H1 (cell line): Measurements from ENCODE around the gene PRR14L. TPM values are rescaled to one million over a fixed set of nuclear protein-coding genes. Genes with fewer than 3 reads are reported as not detected.

Source experiments
- ASH2L ChIP-seq: fragments of 200-600, 300-600 bp; sonication (generic); IDR thresholded peaks from one replicate; pipeline ENCODE4 v1.7.1; 2017; ENCODE audit warnings: low read length
- CBX8 ChIP-seq: fragments of 300-800, 300-1000 bp; sonication (generic); IDR thresholded peaks from 2 replicates; pipeline ENCODE4 v1.7.1; 2016; ENCODE audit warnings: low read depth, low read length, borderline replicate concordance
- CEBPB ChIP-seq: IDR thresholded peaks from 2 replicates; pipeline ENCODE4 v1.6.1; 2012; ENCODE audit warnings: low read depth, low read length
- CHD2 ChIP-seq: IDR thresholded peaks from 2 replicates; pipeline ENCODE4 v1.6.1; 2012; ENCODE audit warnings: low read length, improper control_type of control experiment
- CREB1 ChIP-seq: IDR thresholded peaks from 2 replicates; pipeline ENCODE4 v1.6.1; 2012; ENCODE audit warnings: inconsistent platforms
- EGR1 ChIP-seq: IDR thresholded peaks from 2 replicates; pipeline ENCODE4 v1.6.1; 2011; ENCODE audit warnings: low read depth, low read length, borderline replicate concordance
- GABPA ChIP-seq: IDR thresholded peaks from 2 replicates; pipeline ENCODE4 v1.6.1; 2011; ENCODE audit warnings: mild to moderate bottlenecking, low read length, moderate library complexity, borderline replicate concordance; ENCODE audit not compliant: insufficient read depth
- GTF2F1 ChIP-seq: IDR thresholded peaks from 2 replicates; pipeline ENCODE4 v1.6.1; 2012; ENCODE audit warnings: low read depth, low read length, improper control_type of control experiment, borderline replicate concordance
- JUN ChIP-seq: IDR thresholded peaks from 2 replicates; pipeline ENCODE4 v1.6.1; 2011; ENCODE audit warnings: low read depth, mild to moderate bottlenecking, improper control_type of control experiment, low read length
- JUND ChIP-seq: IDR thresholded peaks from 2 replicates; pipeline ENCODE4 v1.6.1; 2011; ENCODE audit warnings: mild to moderate bottlenecking, improper control_type of control experiment, low read length
- KDM1A ChIP-seq: fragments of 200-600, 300-600 bp; sonication (generic); IDR thresholded peaks from 2 replicates; pipeline ENCODE4 v1.7.1; 2016; ENCODE audit warnings: mild to moderate bottlenecking, low read length, borderline replicate concordance
- NANOG ChIP-seq: IDR thresholded peaks from 2 replicates; pipeline ENCODE4 v1.6.1; 2011; ENCODE audit warnings: low read length, low read depth, mild to moderate bottlenecking, inconsistent platforms; ENCODE audit not compliant: insufficient read depth, poor library complexity, severe bottlenecking
- NRF1 ChIP-seq: IDR thresholded peaks from 2 replicates; pipeline ENCODE4 v1.6.1; 2011; ENCODE audit warnings: mild to moderate bottlenecking, low read depth, low read length, improper control_type of control experiment
- RAD21 ChIP-seq, 2 experiments: IDR thresholded peaks in 1 of 2; conservative IDR thresholded peaks in 1 of 2; 2 replicates each; pipeline ENCODE4 v1.6.1; 2011; ENCODE audit warnings: low read depth in 2 of 2, low read length in 2 of 2, improper control_type of control experiment in 1 of 2, inconsistent platforms in 1 of 2, mild to moderate bottlenecking in 1 of 2, moderate library complexity in 1 of 2
- RNF2 ChIP-seq: fragments of 200-900, 300-1000 bp; sonication (generic); IDR thresholded peaks from 2 replicates; pipeline ENCODE4 v1.7.1; 2016; ENCODE audit warnings: borderline replicate concordance, low read depth, mild to moderate bottlenecking, antibody characterized with exemption, low read length; ENCODE audit not compliant: poor library complexity, severe bottlenecking; ENCODE audit errors: missing control alignments
- SIN3A ChIP-seq, 2 experiments: IDR thresholded peaks in 1 of 2; conservative IDR thresholded peaks in 1 of 2; 2 replicates each; pipeline ENCODE4 v1.6.1; 2011 to 2012; ENCODE audit warnings: low read length in 2 of 2, improper control_type of control experiment in 1 of 2, low read depth in 1 of 2, mild to moderate bottlenecking in 1 of 2
- SIRT6 ChIP-seq: IDR thresholded peaks from one replicate; pipeline ENCODE4 v1.7.1; 2012; ENCODE audit warnings: low read length, inconsistent platforms
- SIX5 ChIP-seq: IDR thresholded peaks from 2 replicates; pipeline ENCODE4 v1.6.1; 2011; ENCODE audit warnings: mild to moderate bottlenecking, low read depth, low read length
- TCF12 ChIP-seq: IDR thresholded peaks from 2 replicates; pipeline ENCODE4 v1.6.1; 2011; ENCODE audit warnings: low read depth, mild to moderate bottlenecking, low read length
- TEAD4 ChIP-seq: IDR thresholded peaks from 2 replicates; pipeline ENCODE4 v1.6.1; 2012; ENCODE audit warnings: low read depth, low read length, inconsistent platforms, mixed read lengths
- YY1 ChIP-seq: IDR thresholded peaks from 2 replicates; pipeline ENCODE4 v1.6.1; 2011; ENCODE audit warnings: low read depth, mild to moderate bottlenecking, low read length
- ZNF274 ChIP-seq: IDR thresholded peaks from 2 replicates; pipeline ENCODE4 v1.7.0; 2012; ENCODE audit warnings: low read length, borderline replicate concordance; ENCODE audit errors: extremely low read depth
- polyA plus RNA-seq, 7 experiments: library from polyadenylated mRNA; depleted of rRNA in 3 of 7; stranded (reverse) in 5 of 7; unstranded in 2 of 7; fragments of >200 nt in 5 of 7; fragments of 200-250 nt in 2 of 7; gene quantifications; 1 replicate in 5 of 7; 2 replicates in 1 of 7; 4 replicates in 1 of 7; pipeline versions ENCODE4 v1.2.1 to v1.2.3, GENCODE V29; 2011 to 2013; ENCODE audit warnings: missing spikeins in 2 of 7, mixed read lengths in 2 of 7
- total RNA-seq: library from RNA; stranded (reverse); fragmentation: NEBNext Ultra II Directional; extraction: Animal tissue kit (Norgen Biotek cat#: 25700); gene quantifications from 2 replicates; pipeline ENCODE4 v1.2.1, GENCODE V29; 2021
- TF ChIP-seq, protein P1 (sequence below): IDR thresholded peaks from 2 replicates; pipeline ENCODE4 v1.6.1; 2012; ENCODE audit warnings: inconsistent platforms

The PRR14L gene
- total and polyA plus RNA-seq, 2 of the 8 experiments (the other 6 are each of a cell fraction or from before 2014, with no cell fraction given), result 26.5 to 98.6 TPM

DNA sequence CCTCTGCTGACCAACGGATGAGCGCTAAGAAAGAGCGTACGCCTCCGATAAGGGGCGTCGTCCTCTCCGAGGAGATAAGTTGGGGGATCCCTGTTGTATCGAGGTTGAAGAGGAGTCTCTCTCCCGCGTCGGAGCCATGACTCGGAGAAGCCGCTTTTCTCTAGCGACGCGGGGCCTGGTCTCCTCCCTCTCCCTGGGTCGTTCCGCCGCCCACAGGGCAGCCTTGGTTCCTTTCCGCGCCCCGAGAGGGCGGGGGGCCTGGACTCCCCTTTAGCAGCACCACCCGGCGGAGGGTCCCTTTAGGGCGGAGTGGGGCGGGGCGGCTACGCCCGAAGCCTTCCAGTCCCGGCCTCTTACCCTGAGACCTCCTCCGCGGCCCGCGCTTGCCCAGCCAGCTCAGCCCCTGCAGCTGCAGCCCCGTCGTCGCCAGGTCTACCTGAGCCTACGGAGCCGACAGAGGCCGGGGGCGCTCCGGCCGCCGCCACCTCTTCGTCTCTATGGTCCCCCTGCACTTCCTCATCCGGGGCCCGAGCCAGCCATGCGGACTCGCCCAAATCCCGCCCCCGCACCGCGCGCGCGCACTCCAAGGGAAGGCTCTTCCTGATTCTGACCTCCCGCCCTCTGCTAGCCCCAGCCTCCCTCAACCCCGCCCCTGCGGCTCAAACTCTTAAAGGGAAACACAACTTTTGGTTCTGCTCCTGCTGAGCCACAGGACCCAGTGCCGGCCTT lies at the start of gene PRR14L (continued):
- TF ChIP-seq RAD21 (IDR thresholded peaks at IDR 0.05 in 1 of 2, conservative IDR thresholded peaks at IDR 0.05 in 1 of 2; ENCODE audit: low read depth in 2 of 2, low read length in 2 of 2) (no peak), CHD2 (peak; percentile 49; the same call in 1 of the 2 replicates), KDM1A (no peak), RNF2 (no peak), ZNF274 (no peak), SIN3A (conservative IDR thresholded peaks at IDR 0.05 in 1 of 2, IDR thresholded peaks at IDR 0.05 in 1 of 2; ENCODE audit: low read depth in 1 of 2, low read length in 2 of 2) (peak; percentile 85 to 90; a peak in 1 of 4 replicates), TCF12 (no peak), CBX8 (no peak), JUND (peak; percentile 71), GTF2F1 (no peak), CEBPB (no peak), ASH2L (peak; percentile 87), TEAD4 (no peak), EGR1 (peak; percentile 99), SIX5 (no peak), YY1 (no peak; the same call in 1 of the 2 replicates), SIRT6 (no peak), NRF1 (no peak), CREB1 (peak; percentile 58), JUN (no peak), GABPA (no peak), NANOG (no peak)
- TF ChIP-seq, protein P1, sequence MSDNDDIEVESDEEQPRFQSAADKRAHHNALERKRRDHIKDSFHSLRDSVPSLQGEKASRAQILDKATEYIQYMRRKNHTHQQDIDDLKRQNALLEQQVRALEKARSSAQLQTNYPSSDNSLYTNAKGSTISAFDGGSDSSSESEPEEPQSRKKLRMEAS, result peak; percentile 83
